ENCODE results near the gene DNASE1L1. TPM values are rescaled to one million over a fixed set of nuclear protein-coding genes. Genes with fewer than 3 reads are reported as not detected.

DNASE1L1 gene
- total RNA-seq, 2 experiments from 2014 or later = 7.9 to 9.0 TPM

DNA sequence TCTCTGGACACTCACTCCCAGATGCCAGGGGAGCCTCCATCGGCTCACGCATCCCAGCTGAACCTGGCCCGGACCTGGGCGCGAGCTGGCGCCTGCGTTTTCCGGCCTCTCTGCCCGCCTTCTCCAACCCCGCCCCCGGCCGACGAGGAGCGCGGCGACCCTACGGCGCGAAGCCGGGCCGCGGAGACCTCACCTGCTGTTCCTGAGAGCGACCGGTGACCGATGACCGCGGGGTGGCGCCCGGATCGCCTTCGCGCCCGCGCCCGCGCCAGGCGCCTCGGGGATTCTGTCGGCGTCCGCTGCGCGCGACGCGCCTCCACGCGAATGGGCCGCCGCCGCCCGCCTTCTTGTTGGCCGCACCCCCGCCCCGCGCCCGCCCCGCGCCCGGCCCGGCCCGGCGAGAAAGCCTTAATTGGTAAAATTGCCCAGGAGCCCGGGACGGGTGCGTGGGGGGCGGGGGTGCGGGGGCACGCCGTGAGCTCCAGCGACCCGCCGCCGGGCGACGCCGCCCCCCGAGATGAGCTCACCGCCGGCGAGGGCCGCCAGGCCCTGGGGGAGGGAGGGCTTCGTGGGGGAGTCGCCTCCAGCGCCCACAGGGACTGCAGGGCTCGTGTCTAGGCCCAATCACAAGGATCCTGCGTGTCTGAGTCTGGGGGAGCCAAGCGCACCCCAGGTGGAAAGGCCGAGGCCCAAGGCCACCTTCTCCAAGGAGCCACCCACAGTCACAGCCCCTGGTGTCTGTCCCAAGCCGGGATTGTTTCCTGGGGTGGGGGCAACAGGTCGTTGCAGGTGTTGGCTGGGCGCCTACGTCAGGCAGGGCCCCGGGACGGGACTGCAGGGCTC is 34.5 kb downstream of the DNASE1L1 start, which contains the start of gene FLNA:
Gene FLNA, minus strand, starts transcription at position 322 of the 843 bp plus-strand sequence. CDS start 3,389 bp downstream, outside the sequence.
- Mint-ChIP-seq H3K36me3 (ENCODE audit: low read depth) (peaks cover 3% of the 10 kb centered on the region), H3K27me3 (ENCODE audit: low read depth) (no peaks in the 10 kb centered on the region), H3K27ac (no peak within 1 kb of the TSS), H3K4me1 (ENCODE audit: low read depth) (peaks cover 20% of the 10 kb centered on the region), H3K4me3 (peak within 1 kb of the TSS; percentile 60), H3K9me3 (no peaks in the 10 kb centered on the region)
- intact Hi-C loops (cut with micrococcal nuclease) = loop anchor here (5.0 kb wide), 2 partner anchors 143 to 277 kb away; partner anchors contain the start of genes FAM3A and MECP2
- CTCF ChIA-PET = interaction anchor here (1.1 to 2.2 kb wide), 10 partner anchors 9 to 449 kb away, joined by 3 to 11 read pairs (median 6); partner anchors contain the start of genes ARHGAP4 and SLC10A3
- DNase-seq = peak; percentile 23

DNA sequence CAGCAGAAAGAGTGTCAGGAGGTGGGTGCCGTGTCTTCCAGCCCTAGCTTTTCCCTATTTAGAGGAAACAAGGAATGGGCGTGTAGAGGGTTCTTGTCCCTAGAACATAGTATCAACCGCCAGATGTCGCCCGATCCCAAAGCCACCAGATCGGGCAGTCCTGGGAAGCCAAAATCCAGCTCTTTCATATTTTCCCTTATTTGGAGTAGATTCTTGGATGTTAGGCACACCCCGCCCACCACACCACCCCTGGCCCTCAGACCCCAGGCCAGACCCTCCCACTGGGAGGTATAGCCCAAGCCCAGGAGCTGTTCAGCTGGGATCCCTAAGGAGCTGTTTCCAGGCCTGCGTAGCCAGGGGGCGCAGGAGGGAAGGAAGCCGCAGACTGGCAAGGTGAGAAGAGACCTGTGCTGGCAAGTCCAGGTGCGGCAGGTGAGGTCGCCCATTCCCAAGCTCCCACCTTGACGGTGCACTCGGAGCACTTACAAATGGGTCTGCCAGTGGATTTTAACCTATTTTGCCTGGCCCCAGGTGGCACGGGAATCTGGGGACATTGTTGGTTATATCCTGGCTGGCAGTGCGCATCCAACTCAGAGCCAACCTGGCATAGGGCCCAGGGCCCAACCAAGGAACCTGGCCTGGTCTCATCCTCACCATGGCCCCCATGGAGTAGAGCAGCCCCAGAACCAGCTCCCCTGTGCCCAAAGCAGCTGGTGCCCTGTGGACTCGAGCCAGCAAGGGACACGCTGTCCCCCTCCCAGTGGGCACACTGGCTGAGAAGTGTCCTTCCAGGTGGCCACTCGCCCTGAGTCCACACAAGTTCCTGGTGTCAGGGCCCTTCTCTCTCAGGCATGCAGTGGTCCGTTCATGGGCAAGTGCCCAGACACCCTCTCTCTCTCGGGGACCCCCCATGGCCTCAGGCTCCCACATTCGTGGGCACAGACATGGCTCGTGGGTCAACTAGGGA is 35.4 kb downstream of the DNASE1L1 start:
- peaks cover 20% of the 10 kb centered on the region for H3K4me1 Mint-ChIP-seq (ENCODE audit: low read depth)
- DNase-seq = peak; percentile 53
- H3K9me3 Mint-ChIP-seq = no peaks in the 10 kb centered on the region
- H3K4me3 Mint-ChIP-seq = peak overlapping the region; percentile 60
- intact Hi-C loops (cut with micrococcal nuclease) = loop anchor here (5.0 kb wide), 1 partner anchor 276 kb away; the partner anchor contains the start of gene MECP2
- CTCF ChIA-PET = interaction anchor here (0.7 to 2.2 kb wide), 20 partner anchors 10 to 448 kb away, joined by 3 to 11 read pairs (median 4); partner anchors contain the start of genes ARHGAP4 and SLC10A3
- H3K27me3 Mint-ChIP-seq (ENCODE audit: low read depth) = no peaks in the 10 kb centered on the region
- peaks cover 3% of the 10 kb centered on the region for H3K36me3 Mint-ChIP-seq (ENCODE audit: low read depth)
- H3K27ac Mint-ChIP-seq = no peak overlapping the region

DNA sequence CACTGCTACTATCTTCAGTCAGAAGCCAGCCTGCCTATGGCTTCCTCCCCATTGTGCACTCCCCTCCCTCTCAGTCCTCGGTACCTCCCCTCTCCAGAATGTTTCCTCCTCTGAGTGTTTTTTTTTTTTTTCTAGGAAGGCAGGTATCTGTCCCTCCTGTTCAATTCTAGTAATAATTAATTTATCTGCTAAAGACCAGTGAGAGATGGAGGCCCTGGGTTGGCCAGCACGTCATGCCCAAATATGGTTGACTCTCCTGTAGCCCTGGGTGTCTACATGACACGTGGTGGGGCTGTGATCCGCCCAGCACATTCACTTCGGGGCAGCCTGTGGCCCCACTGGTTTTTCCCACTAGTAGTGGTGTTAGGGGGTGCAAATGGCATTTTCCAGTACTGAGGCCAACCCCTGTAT is 36.4 kb downstream of the DNASE1L1 start:
- no peaks in the 10 kb centered on the region for H3K9me3 Mint-ChIP-seq
- H3K36me3 Mint-ChIP-seq (ENCODE audit: low read depth) = peaks cover 8% of the 10 kb centered on the region
- intact Hi-C loops (cut with micrococcal nuclease) = loop anchor here (5.0 kb wide), 1 partner anchor 275 kb away; the partner anchor contains the start of gene MECP2
- DNase-seq = peak; percentile 34
- H3K4me3 Mint-ChIP-seq = peak overlapping the region; percentile 52
- no peaks in the 10 kb centered on the region for H3K27me3 Mint-ChIP-seq (ENCODE audit: low read depth)
- peak overlapping the region; percentile 41 for H3K27ac Mint-ChIP-seq
- CTCF ChIA-PET = interaction anchor here (0.6 to 2.2 kb wide), 13 partner anchors 11 to 447 kb away, joined by 3 to 11 read pairs (median 6); partner anchors contain the start of genes ARHGAP4 and SLC10A3
- H3K4me1 Mint-ChIP-seq (ENCODE audit: low read depth) = peaks cover 27% of the 10 kb centered on the region

DNA sequence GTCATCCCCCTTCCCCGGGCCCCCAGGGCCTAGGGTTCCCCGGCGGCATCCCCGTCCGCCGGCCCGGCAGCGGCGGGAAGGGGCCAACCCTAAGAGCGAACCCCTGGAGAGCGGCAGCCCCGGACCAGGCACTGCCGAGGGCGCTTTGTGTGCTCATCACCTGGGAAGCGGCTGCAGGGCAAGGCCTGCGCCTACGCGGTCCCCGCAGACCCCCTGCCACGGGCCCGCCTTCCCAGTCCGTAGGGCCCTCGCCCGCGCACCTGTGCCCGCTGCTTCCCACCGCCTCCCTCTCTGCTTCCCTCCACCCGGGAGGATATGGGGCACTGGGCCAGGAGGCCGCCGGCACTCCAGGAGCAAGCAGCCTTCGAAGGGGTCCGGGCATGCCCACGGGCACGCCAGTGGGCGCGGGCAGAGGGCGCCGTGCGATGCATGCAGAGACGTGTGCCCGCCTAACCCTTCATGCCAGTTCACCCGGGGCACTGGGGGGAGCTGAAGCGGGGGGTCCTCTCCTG is 37.2 kb downstream of the DNASE1L1 start:
- no peaks in the 10 kb centered on the region for H3K27me3 Mint-ChIP-seq (ENCODE audit: low read depth)
- H3K27ac Mint-ChIP-seq = no peak overlapping the region
- intact Hi-C loops (cut with micrococcal nuclease) = loop anchor here (1.0 to 5.0 kb wide), 6 partner anchors 45 to 445 kb away; partner anchors contain the start of genes GDI1, MECP2 and SLC10A3
- peaks cover 22% of the 10 kb centered on the region for H3K4me1 Mint-ChIP-seq (ENCODE audit: low read depth)
- CTCF ChIA-PET = no interaction called here
- no peak for DNase-seq
- H3K4me3 Mint-ChIP-seq = peak overlapping the region; percentile 52
- no peaks in the 10 kb centered on the region for H3K9me3 Mint-ChIP-seq
- peaks cover 8% of the 10 kb centered on the region for H3K36me3 Mint-ChIP-seq (ENCODE audit: low read depth)

DNA sequence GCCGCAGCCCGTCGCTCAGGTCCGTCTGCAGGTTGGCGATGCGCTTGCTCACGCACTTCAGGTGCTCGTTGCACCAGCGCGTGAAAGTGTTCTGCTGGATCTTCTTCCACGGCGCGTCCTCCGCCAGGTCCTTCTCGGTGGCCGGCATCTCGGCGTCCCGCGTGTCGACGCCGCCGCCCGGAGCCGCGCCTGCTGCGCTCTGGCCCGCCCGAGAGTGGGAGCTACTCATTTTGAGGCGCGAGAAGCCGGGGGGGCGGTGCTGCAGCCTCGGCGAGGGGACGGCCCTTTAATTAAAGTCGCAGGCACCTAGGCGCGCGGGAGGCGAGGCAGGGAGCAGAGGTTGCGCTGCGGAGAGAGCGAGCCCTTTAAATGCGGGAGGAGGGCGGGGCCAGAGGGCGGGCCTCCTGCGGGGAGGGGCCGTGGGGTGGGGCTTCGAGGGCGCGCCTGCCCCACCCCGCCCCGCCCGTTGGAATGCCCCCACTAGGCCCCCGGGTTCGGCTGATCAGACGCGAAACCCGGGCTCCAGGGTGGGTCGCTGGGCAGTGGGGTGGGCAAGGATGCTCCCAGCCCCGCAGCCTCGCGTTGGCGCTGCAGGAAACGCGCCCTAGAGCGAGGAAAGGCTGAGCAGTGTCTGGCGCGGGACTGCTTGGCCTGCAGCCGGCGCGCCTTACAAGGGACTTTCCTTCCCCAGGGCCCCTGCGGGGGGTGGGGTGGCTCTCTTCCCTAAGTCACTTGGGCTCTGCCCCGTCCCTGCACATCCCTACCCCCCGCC is 37.9 kb downstream of the DNASE1L1 start:
- CTCF ChIA-PET = no interaction called here
- Mint-ChIP-seq H3K9me3 (no peaks in the 10 kb centered on the region), H3K4me1 (ENCODE audit: low read depth) (peaks cover 22% of the 10 kb centered on the region), H3K27ac (peak overlapping the region; percentile 56), H3K27me3 (ENCODE audit: low read depth) (no peaks in the 10 kb centered on the region), H3K36me3 (ENCODE audit: low read depth) (peaks cover 8% of the 10 kb centered on the region), H3K4me3 (peak overlapping the region; percentile 76)
- intact Hi-C loops (cut with micrococcal nuclease) = loop anchor here (1.0 to 5.0 kb wide), 6 partner anchors 44 to 444 kb away; partner anchors contain the start of genes GDI1, MECP2 and SLC10A3
- DNase-seq = peak; percentile 95

DNA sequence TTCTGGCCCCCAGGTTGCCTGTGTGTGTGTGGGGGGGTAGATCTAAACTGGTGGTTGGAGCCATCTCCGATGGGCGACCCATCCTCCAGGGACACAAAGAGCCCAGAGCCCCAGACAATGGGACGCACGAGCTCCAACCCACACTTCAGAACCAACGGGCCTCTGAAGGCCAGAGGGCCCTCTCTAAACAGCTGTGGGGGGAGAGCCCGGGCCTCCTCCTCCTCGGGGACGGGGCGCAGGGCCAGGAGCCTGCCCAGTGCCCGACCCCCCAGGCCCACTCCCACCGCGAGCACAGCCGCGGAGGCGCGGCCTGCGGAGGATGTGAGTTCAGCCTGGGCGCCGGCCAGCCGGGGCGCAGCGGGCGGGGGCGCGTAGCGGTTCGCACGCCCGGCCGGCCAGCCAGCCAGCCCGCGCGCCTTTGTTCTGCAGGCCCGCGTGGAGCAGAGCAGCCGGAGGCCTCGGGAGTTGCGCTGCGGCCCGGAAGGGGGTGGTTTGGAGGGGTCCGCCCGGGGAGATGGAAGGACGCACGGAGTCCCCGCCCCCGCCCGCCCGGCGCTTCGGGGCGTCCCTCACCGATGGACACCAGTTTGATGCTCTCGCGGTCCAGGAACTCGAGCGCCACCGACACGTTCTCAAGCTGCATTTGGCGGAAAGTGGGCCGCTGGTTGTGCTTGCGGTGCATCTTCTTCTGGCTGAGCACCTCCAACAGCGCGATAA is 38.6 kb downstream of the DNASE1L1 start:
- CTCF ChIA-PET = no interaction called here
- DNase-seq = no peak

DNA sequence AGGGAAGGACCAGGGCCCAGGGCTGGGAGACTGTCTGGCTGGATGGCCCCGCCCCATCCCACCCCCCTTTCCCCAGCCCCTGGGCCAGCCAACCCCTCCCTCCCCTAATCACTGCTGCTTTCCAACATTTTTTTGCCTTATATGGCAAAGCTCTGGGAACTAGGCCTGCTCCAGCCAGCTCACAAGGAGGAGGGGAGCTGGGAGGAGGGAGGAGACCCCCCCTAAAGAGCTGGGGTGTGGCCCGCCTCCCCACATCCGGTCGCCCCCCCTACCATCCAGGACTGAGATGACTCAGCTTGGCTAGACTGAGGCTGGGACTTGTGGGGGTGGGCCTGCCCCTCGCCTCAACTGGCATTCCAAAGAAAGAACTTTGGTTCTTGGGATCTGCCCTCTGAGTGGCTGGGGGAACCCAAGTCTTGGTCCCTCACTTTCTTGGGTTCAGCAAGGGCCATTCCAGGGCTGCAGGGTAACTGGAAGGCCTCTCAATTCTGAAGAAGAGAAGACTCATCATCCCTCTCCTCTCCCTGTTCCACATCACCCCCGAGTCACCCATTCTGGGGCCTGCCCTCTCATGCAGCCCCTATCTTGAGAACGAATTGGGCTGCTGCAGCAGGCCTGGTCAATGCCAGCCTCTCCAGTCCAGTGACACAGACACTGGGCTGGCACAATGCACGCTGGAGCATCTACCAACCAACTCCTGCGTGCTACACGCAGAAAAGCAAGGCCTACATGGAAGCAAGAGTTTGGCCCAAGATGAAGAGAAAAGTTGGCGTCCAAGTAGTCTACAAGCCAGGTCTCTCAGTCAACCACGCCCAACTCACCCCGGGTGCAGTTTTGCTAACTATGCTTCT is 39.4 kb downstream of the DNASE1L1 start:
- no peaks in the 10 kb centered on the region for H3K27me3 Mint-ChIP-seq (ENCODE audit: low read depth)
- H3K4me3 Mint-ChIP-seq = peak overlapping the region; percentile 86
- CTCF ChIA-PET = no interaction called here
- H3K36me3 Mint-ChIP-seq (ENCODE audit: low read depth) = peaks cover 10% of the 10 kb centered on the region
- H3K27ac Mint-ChIP-seq = peak overlapping the region; percentile 88
- intact Hi-C loops (cut with micrococcal nuclease) = loop anchor here (1.0 to 5.0 kb wide), 4 partner anchors 43 to 398 kb away; partner anchors contain the start of genes GDI1, HCFC1 and MECP2
- DNase-seq = peak; percentile 70
- H3K9me3 Mint-ChIP-seq = no peaks in the 10 kb centered on the region
- peaks cover 22% of the 10 kb centered on the region for H3K4me1 Mint-ChIP-seq (ENCODE audit: low read depth)

More for the DNA sequence above, 38.6 kb downstream of the DNASE1L1 start:
- no peaks in the 10 kb centered on the region for H3K9me3 Mint-ChIP-seq
- peaks cover 8% of the 10 kb centered on the region for H3K36me3 Mint-ChIP-seq (ENCODE audit: low read depth)
- intact Hi-C loops (cut with micrococcal nuclease) = loop anchor here (1.0 to 5.0 kb wide), 6 partner anchors 44 to 443 kb away; partner anchors contain the start of genes GDI1, MECP2 and SLC10A3
- peak overlapping the region; percentile 88 for H3K27ac Mint-ChIP-seq
- H3K27me3 Mint-ChIP-seq (ENCODE audit: low read depth) = no peaks in the 10 kb centered on the region
- peak overlapping the region; percentile 86 for H3K4me3 Mint-ChIP-seq
- peaks cover 22% of the 10 kb centered on the region for H3K4me1 Mint-ChIP-seq (ENCODE audit: low read depth)

DNA sequence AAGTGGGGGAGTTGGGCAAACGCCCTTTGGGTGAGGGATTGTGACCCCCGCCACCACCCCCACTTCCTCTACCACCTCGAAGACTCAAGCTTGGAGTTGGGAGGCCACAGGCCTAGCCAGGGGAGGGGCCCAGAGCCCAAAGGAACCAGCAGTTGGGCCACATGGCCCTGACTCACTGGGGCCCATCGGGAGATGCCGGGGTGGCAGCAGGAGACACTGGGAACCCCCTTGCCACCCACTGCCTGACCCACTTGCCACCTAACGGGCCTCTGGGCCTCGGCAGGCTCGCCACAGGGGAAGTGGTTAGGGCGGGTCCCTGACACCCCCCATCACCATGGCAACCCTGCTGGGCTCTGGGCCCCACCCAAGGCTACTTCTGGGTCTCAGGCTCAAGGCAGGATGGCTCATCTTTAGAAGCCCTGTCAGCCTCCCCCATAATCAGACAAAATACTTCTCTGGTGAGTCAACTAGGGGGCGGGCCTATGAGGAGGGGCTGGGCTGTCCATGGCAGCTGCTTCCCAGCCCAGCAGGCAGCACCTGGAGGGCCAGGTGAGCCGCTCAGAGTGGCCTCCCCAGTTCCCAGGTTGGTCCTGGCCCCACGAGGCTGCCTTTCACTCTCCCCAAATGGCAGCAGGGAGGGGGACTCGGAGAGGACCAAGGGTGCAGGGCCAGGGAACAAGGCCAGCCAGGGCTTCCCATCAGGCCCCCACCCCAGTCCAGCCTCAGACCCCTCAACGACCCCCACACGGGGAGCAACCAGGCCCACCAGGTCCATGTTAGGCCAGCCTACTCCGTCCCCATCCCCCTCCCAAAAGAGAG is 40.2 kb downstream of the DNASE1L1 start:
- Mint-ChIP-seq H3K9me3 (no peaks in the 10 kb centered on the region), H3K27ac (peak overlapping the region; percentile 87), H3K4me3 (peak overlapping the region; percentile 86), H3K4me1 (ENCODE audit: low read depth) (peaks cover 22% of the 10 kb centered on the region), H3K36me3 (ENCODE audit: low read depth) (peaks cover 11% of the 10 kb centered on the region), H3K27me3 (ENCODE audit: low read depth) (no peaks in the 10 kb centered on the region)
- intact Hi-C loops (cut with micrococcal nuclease) = loop anchor here (1.0 kb wide), 1 partner anchor 398 kb away; the partner anchor contains the start of gene HCFC1
- DNase-seq = peak; percentile 93
- CTCF ChIA-PET = no interaction called here

DNA sequence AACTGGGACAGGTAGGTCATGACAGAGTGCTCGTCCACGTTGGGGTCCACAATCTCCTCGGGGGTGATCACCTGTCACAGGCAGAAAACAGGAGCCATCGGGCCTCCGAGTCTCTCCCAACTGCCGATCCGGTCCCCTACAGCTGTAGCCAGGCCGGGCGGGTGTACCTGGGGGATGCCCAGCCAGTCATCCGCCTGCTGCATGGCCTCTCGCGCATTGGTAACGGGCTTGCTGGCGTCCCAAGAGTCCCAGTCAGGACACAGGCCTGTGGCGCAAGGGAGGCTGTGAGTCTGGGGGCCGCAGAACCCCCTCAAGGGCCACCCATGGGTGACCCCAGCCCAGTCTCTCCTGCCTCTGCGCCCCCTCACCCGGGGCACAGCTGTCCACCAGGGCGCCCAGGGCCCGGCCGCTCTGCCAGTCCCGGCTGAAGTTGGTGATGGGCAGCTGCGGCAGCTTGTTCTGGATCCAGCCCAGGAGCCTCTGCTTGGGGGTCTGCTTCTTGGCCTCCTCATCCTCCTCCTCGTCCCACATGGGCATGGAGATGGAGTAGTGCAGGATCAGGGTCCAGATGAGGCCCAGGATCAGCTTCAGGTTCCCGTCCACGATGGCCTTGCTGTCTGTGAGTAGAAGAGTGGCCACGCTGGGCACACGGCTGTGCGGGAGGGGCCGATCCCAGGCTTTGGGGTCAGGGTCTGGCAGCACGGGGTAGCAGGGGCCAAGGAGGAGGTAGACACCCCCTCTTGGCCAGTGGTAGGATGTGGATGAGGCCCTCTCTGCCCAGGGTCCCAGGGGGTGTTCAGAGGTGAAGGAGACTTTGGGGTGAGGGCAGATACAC is 41.4 kb downstream of the DNASE1L1 start:
- H3K27ac Mint-ChIP-seq = peak overlapping the region; percentile 87

More for the DNA sequence above, 41.4 kb downstream of the DNASE1L1 start:
- H3K36me3 Mint-ChIP-seq (ENCODE audit: low read depth) = peaks cover 14% of the 10 kb centered on the region
- no peaks in the 10 kb centered on the region for H3K27me3 Mint-ChIP-seq (ENCODE audit: low read depth)
- intact Hi-C loops (cut with micrococcal nuclease) = no loop called here
- H3K4me1 Mint-ChIP-seq (ENCODE audit: low read depth) = peaks cover 16% of the 10 kb centered on the region
- DNase-seq = no peak
- peak overlapping the region; percentile 48 for H3K4me3 Mint-ChIP-seq
- CTCF ChIA-PET = no interaction called here
- no peaks in the 10 kb centered on the region for H3K9me3 Mint-ChIP-seq

All from activated naive CD4-positive, alpha-beta T cell treated with anti-CD3 and anti-CD28 coated beads for 36 hours (primary cell).